ENCODE data around the gene CAPN7.

Gene CAPN7

DNA sequence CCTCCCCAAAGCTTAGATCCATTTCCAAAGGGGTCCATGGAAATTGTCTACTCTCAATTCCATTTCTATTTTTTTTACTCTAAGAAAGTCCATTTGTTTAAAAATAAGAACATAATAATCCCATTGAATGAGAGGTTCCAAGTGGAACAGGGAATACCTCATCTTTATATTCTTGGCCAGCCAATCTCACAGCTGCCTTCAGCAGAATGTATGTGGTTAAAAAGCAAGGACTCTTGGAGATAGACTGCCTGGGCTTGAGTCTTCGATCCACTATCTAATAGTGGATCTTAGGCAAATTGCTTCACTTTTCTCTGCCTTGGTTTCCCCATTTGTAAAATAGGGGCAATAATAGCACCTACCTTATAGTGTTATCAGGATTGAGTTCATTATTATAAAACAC is 24.5 kb upstream of the CAPN7 start:
- Histone ChIP-seq H3K4me3 (ENCODE audit: insufficient read depth, low read length, poor library complexity, severe bottlenecking) (no peak overlapping the region), H3K79me2 (ENCODE audit: insufficient read depth, low read length) (no peaks in the 10 kb centered on the region), H3K9me3 (ENCODE audit: insufficient read depth, low read length) (no peaks in the 10 kb centered on the region), H3K36me3 (ENCODE audit: low read length) (no peaks in the 10 kb centered on the region), H3F3A (ENCODE audit: insufficient read depth) (no peaks in the 10 kb centered on the region), H2AFZ (ENCODE audit: low read depth, low read length, severe bottlenecking) (no peak overlapping the region), H3K27me3 (ENCODE audit: low read length) (no peaks in the 10 kb centered on the region), H3K27ac (ENCODE audit: low read depth, low read length) (no peak overlapping the region), H3K4me2 (ENCODE audit: low read depth, low read length, poor library complexity, severe bottlenecking) (no peak overlapping the region), H4K20me1 (ENCODE audit: low read depth, low read length) (no peaks in the 10 kb centered on the region), H3K9ac (ENCODE audit: low read length) (no peak overlapping the region), H3K9me2 (replicated peaks; ENCODE audit: insufficient read depth, low read length) (no peaks in the 10 kb centered on the region)
- TF ChIP-seq EZH2phosphoT487 (conservative IDR thresholded peaks at IDR 0.05; ENCODE audit: low read length), result no peak
- TF ChIP-seq, protein P1, sequence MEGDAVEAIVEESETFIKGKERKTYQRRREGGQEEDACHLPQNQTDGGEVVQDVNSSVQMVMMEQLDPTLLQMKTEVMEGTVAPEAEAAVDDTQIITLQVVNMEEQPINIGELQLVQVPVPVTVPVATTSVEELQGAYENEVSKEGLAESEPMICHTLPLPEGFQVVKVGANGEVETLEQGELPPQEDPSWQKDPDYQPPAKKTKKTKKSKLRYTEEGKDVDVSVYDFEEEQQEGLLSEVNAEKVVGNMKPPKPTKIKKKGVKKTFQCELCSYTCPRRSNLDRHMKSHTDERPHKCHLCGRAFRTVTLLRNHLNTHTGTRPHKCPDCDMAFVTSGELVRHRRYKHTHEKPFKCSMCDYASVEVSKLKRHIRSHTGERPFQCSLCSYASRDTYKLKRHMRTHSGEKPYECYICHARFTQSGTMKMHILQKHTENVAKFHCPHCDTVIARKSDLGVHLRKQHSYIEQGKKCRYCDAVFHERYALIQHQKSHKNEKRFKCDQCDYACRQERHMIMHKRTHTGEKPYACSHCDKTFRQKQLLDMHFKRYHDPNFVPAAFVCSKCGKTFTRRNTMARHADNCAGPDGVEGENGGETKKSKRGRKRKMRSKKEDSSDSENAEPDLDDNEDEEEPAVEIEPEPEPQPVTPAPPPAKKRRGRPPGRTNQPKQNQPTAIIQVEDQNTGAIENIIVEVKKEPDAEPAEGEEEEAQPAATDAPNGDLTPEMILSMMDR (IDR thresholded peaks at IDR 0.05; ENCODE audit: insufficient read depth, low read length, poor library complexity, severe bottlenecking), result no peak

DNA sequence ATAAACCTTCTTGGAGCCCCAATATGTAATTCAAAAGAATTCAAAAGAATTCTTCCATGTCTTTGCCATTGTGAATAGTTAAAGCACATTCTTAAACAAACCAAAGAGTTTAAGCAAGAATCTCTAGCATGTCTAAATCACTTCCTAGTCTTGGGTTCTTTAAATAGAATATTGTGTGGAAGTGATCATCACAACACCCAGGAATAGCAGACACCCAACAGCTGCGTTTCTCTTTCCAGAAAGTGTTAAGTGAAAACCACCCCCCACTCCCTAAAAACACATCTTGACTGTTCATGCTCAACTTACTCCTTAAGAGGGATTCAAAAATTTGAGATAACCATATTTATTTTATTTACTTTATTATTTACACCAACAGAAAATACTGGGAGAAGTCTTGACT is 24.1 kb upstream of the CAPN7 start:
- Histone ChIP-seq H3K27ac (ENCODE audit: low read depth, low read length) (no peak overlapping the region), H4K20me1 (ENCODE audit: low read depth, low read length) (no peaks in the 10 kb centered on the region), H3K9ac (ENCODE audit: low read length) (no peak overlapping the region), H3K36me3 (ENCODE audit: low read length) (no peaks in the 10 kb centered on the region), H3K79me2 (ENCODE audit: insufficient read depth, low read length) (no peaks in the 10 kb centered on the region), H2AFZ (ENCODE audit: low read depth, low read length, severe bottlenecking) (no peak overlapping the region), H3K9me3 (ENCODE audit: insufficient read depth, low read length) (no peaks in the 10 kb centered on the region), H3K27me3 (ENCODE audit: low read length) (no peaks in the 10 kb centered on the region), H3K9me2 (replicated peaks; ENCODE audit: insufficient read depth, low read length) (no peaks in the 10 kb centered on the region), H3F3A (ENCODE audit: insufficient read depth) (no peaks in the 10 kb centered on the region), H3K4me2 (ENCODE audit: low read depth, low read length, poor library complexity, severe bottlenecking) (no peak overlapping the region), H3K4me3 (ENCODE audit: insufficient read depth, low read length, poor library complexity, severe bottlenecking) (no peak overlapping the region)
- no peak for TF ChIP-seq EZH2phosphoT487 (conservative IDR thresholded peaks at IDR 0.05; ENCODE audit: low read length)
- TF ChIP-seq, protein P1 (IDR thresholded peaks at IDR 0.05; ENCODE audit: insufficient read depth, low read length, poor library complexity, severe bottlenecking), result no peak

DNA sequence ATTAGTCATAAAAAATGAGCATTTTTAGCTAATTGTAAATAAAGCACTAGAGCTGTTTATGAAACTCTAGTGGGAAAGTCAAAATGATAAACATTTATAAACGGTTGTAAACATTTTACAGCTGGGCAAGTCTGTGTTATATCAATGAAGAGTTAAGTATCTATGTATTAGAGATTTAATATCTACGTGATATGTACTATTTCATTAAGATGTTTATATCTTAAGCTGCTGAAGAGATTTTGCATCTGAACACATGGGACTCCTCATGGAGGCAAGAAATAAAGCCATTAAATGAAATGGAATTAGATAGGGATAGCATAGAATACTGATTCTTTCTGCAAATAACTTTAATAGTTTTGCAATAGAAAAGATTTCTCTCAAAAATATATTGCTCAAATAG is 23.0 kb upstream of the CAPN7 start:
- no peaks in the 10 kb centered on the region for H3K79me2 ChIP-seq (ENCODE audit: insufficient read depth, low read length)
- no peaks in the 10 kb centered on the region for H3F3A ChIP-seq (ENCODE audit: insufficient read depth)
- H4K20me1 ChIP-seq (ENCODE audit: low read depth, low read length), result no peaks in the 10 kb centered on the region
- H3K36me3 ChIP-seq (ENCODE audit: low read length), result no peaks in the 10 kb centered on the region
- no peaks in the 10 kb centered on the region for H3K9me3 ChIP-seq (ENCODE audit: insufficient read depth, low read length)
- no peak overlapping the region for H3K27ac ChIP-seq (ENCODE audit: low read depth, low read length)
- no peak overlapping the region for H2AFZ ChIP-seq (ENCODE audit: low read depth, low read length, severe bottlenecking)
- TF ChIP-seq, protein P1 (IDR thresholded peaks at IDR 0.05; ENCODE audit: insufficient read depth, low read length, poor library complexity, severe bottlenecking), result no peak
- no peak for TF ChIP-seq EZH2phosphoT487 (conservative IDR thresholded peaks at IDR 0.05; ENCODE audit: low read length)
- no peak overlapping the region for H3K9ac ChIP-seq (ENCODE audit: low read length)
- H3K4me2 ChIP-seq (ENCODE audit: low read depth, low read length, poor library complexity, severe bottlenecking), result no peak overlapping the region
- no peak overlapping the region for H3K4me3 ChIP-seq (ENCODE audit: insufficient read depth, low read length, poor library complexity, severe bottlenecking)
- H3K9me2 ChIP-seq (replicated peaks; ENCODE audit: insufficient read depth, low read length), result no peaks in the 10 kb centered on the region
- H3K27me3 ChIP-seq (ENCODE audit: low read length), result no peaks in the 10 kb centered on the region
